ENCODE measurements around the gene MEG3. TPM values are rescaled to one million over a fixed set of nuclear protein-coding genes. Genes with fewer than 3 reads are reported as not detected.

The MEG3 gene
- total and polyA plus RNA-seq, 2 of the 8 experiments (the other 6 are each of a cell fraction or from before 2014, with no cell fraction given): 0.17 to 1.1 TPM

DNA sequence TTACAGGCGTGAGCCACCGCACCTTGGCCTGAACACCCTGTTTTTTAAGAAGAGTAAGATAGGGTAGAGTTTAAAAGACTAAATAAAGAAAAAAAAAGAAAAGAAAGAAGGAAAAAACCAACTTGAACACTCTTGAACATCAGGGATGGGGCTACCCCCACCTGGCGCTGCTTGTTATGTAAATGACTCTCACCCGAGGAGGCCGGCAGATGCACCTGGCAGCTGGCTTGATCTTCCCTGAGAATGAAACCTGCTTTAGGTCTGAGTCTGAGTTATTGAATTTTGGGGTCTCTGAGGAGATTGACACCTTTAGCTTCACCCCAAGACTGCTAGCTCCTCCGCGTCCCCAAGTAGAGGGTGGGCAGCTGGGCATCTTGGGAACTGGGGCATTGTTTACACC lies 15.5 kb upstream of the MEG3 start (continued):
- TF ChIP-seq KDM1A (IDR thresholded peaks at IDR 0.05; ENCODE audit: borderline replicate concordance, low read length) (no peak), SIRT6 (IDR thresholded peaks at IDR 0.05; ENCODE audit: low read length) (no peak), PHF8 (conservative IDR thresholded peaks at IDR 0.05; ENCODE audit: low read depth, low read length) (no peak)
- TF ChIP-seq, protein P1, sequence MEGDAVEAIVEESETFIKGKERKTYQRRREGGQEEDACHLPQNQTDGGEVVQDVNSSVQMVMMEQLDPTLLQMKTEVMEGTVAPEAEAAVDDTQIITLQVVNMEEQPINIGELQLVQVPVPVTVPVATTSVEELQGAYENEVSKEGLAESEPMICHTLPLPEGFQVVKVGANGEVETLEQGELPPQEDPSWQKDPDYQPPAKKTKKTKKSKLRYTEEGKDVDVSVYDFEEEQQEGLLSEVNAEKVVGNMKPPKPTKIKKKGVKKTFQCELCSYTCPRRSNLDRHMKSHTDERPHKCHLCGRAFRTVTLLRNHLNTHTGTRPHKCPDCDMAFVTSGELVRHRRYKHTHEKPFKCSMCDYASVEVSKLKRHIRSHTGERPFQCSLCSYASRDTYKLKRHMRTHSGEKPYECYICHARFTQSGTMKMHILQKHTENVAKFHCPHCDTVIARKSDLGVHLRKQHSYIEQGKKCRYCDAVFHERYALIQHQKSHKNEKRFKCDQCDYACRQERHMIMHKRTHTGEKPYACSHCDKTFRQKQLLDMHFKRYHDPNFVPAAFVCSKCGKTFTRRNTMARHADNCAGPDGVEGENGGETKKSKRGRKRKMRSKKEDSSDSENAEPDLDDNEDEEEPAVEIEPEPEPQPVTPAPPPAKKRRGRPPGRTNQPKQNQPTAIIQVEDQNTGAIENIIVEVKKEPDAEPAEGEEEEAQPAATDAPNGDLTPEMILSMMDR (IDR thresholded peaks at IDR 0.05; ENCODE audit: control extremely low read depth in 1 of 3, insufficient read depth in 1 of 3, low read depth in 1 of 3, low read length in 3 of 3): no peak

Data from H1 (cell line).